Body of pancreas (tissue), 4 donors: ENCODE results near the gene TMUB1.

Experiments used
- POLR2A ChIP-seq, 3 donors: fragments of 450-650 bp; IDR thresholded peaks; one replicate each; pipeline ENCODE4 v1.6.1; 2016; ENCODE audit warnings: antibody characterized with exemption in 3 of 3, mild to moderate bottlenecking in 2 of 3
- TF ChIP-seq, protein P1 (sequence below), 7 experiments: fragments of 450-650 bp in 4 of 7; fragments of 200-600 bp in 3 of 7; sonication (generic) in 3 of 7; IDR thresholded peaks; one replicate each; pipeline ENCODE4 v1.5.1; 2016 to 2019; ENCODE audit warnings: antibody characterized with exemption in 7 of 7

DNA sequence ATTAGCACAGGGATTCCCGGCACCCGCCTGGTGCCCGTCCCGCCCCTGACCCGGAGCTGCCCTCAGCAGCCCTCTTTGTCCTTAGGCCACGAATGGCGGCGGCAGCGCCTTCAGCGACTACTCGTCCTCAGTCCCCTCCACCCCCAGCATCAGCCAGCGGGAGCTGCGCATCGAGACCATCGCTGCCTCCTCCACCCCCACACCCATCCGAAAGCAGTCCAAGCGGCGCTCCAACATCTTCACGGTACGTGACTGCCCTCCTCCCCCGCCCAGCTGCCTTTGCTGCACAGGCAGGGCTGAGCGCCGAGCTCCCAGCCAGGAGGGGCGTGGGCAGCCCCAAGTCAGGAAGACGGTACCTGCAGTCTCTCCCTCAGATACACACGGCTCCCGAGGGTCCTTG lies 36.6 kb upstream of the TMUB1 start:
- TF ChIP-seq POLR2A (IDR thresholded peaks at IDR 0.05), result no peak
- TF ChIP-seq, protein P1, sequence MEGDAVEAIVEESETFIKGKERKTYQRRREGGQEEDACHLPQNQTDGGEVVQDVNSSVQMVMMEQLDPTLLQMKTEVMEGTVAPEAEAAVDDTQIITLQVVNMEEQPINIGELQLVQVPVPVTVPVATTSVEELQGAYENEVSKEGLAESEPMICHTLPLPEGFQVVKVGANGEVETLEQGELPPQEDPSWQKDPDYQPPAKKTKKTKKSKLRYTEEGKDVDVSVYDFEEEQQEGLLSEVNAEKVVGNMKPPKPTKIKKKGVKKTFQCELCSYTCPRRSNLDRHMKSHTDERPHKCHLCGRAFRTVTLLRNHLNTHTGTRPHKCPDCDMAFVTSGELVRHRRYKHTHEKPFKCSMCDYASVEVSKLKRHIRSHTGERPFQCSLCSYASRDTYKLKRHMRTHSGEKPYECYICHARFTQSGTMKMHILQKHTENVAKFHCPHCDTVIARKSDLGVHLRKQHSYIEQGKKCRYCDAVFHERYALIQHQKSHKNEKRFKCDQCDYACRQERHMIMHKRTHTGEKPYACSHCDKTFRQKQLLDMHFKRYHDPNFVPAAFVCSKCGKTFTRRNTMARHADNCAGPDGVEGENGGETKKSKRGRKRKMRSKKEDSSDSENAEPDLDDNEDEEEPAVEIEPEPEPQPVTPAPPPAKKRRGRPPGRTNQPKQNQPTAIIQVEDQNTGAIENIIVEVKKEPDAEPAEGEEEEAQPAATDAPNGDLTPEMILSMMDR (IDR thresholded peaks at IDR 0.05), result no peak
